CD4-positive, alpha-beta memory T cell (primary cell): ENCODE data around the gene CD180. TPM values are rescaled to one million over a fixed set of nuclear protein-coding genes. Genes with fewer than 3 reads are reported as not detected.

Experiments used
- CTCF ChIA-PET: fragments of 350-600 bp; sonication (Branson Sonifier 250); formaldehyde crosslinking; loops from one replicate; lab custom pipeline; 2021; ENCODE audit warnings: inconsistent platforms; ENCODE audit not compliant: partially characterized antibody; lab: Charles Lee
- POLR2A ChIA-PET: fragments of 350-600 bp; sonication (Branson Sonifier 250); formaldehyde crosslinking; loops from one replicate; lab custom pipeline; 2021; ENCODE audit not compliant: partially characterized antibody; lab: Charles Lee
- DNase-seq, 5 donors: peaks; one replicate each; pipeline versions ENCODE4 v3.0.0 to v3.0.0-alpha.2; 2020 to 2022; ENCODE audit warnings: mixed read lengths in 1 of 5
- H3K27ac ChIP-seq: one replicate; pipeline ENCODE4 v1.7.0; 2013; ENCODE audit warnings: low read depth, low read length
- H3K27me3 ChIP-seq: 2 replicates; pipeline ENCODE4 v1.7.0; 2013; ENCODE audit warnings: mild to moderate bottlenecking, low read length, moderate library complexity; ENCODE audit not compliant: insufficient read depth
- H3K36me3 ChIP-seq: 2 replicates; pipeline ENCODE4 v1.7.0; 2013; ENCODE audit warnings: mild to moderate bottlenecking, low read length, moderate library complexity; ENCODE audit not compliant: insufficient read depth
- H3K4me1 ChIP-seq: 2 replicates; pipeline ENCODE4 v1.7.0; 2013; ENCODE audit warnings: mild to moderate bottlenecking, low read length, moderate library complexity; ENCODE audit not compliant: insufficient read depth
- H3K4me3 ChIP-seq, 2 donors: one replicate each; pipeline ENCODE4 v1.7.0; 2013; ENCODE audit warnings: low read length in 2 of 2, mild to moderate bottlenecking in 1 of 2
- H3K9me3 ChIP-seq, 2 donors: one replicate each; pipeline ENCODE4 v1.7.0; 2013; ENCODE audit warnings: low read length in 2 of 2, control low read depth in 1 of 2; ENCODE audit not compliant: control insufficient read depth in 1 of 2
- H3K27ac Mint-ChIP-seq, 7 donors: one replicate each; pipeline ENCODE4 v1.8.0; 2020 to 2021; ENCODE audit warnings: mixed read lengths in 7 of 7, mild to moderate bottlenecking in 6 of 7, inconsistent platforms in 3 of 7, moderate library complexity in 3 of 7
- H3K27me3 Mint-ChIP-seq, 2 donors: one replicate each; pipeline ENCODE4 v1.8.0; 2020 to 2021; ENCODE audit warnings: mixed read lengths in 2 of 2
- H3K36me3 Mint-ChIP-seq, 2 donors: one replicate each; pipeline ENCODE4 v1.8.0; 2020 to 2021; ENCODE audit warnings: mixed read lengths in 2 of 2, inconsistent platforms in 1 of 2, mild to moderate bottlenecking in 1 of 2
- H3K4me1 Mint-ChIP-seq, 4 donors: one replicate each; pipeline ENCODE4 v1.8.0; 2020 to 2021; ENCODE audit warnings: mixed read lengths in 4 of 4, mild to moderate bottlenecking in 1 of 4
- H3K4me3 Mint-ChIP-seq, 8 donors: one replicate each; pipeline ENCODE4 v1.8.0; 2020 to 2021; ENCODE audit warnings: mixed read lengths in 8 of 8, mild to moderate bottlenecking in 7 of 8, moderate library complexity in 6 of 8, inconsistent platforms in 3 of 8
- H3K9me3 Mint-ChIP-seq, 8 donors: one replicate each; pipeline ENCODE4 v1.8.0; 2020 to 2021; ENCODE audit warnings: mixed read lengths in 8 of 8, mild to moderate bottlenecking in 5 of 8, inconsistent platforms in 3 of 8, moderate library complexity in 1 of 8
- intact Hi-C: fragments of 100-400 bp; cut with micrococcal nuclease; formaldehyde crosslinking; loops from one replicate; pipeline ENCODE4 v1.15.1; 2023
- polyA plus RNA-seq, 2 donors: library from polyadenylated mRNA; unstranded; fragments of 300-500 nt; fragmentation: Illumina TruSeq; gene quantifications; one replicate each; pipeline ENCODE4 v1.2.3, GENCODE V29; 2021
- total RNA-seq, 2 experiments: library from RNA; stranded (reverse); gene quantifications; one replicate each; pipeline ENCODE4 v1.2.3, GENCODE V29; 2021

Gene CD180
- total and polyA plus RNA-seq, 4 experiments from 2014 or later: 0.25 to 0.52 (median 0.50) TPM; not detected in 1

DNA sequence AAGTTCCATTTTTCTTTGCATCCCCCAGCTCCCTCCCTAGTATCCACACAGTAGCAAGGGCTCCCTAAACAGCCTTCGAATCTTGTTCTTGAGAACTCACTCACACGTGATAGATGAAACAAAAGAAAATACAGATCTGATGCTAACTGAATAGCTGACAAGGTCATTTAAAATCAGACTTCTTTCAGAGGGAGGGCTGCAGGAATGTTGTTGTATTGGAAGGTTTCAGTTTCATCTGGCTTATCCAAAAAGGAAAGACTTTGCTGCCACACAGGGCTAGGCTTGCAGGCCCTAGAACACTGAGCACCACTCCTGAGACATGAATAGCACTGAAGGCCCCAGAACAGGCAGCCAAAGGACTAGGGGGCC is 3.2 kb downstream of the CD180 start:
- Histone ChIP-seq H3K9me3 (no peaks in the 10 kb centered on the region), H3K27me3 (no peaks in the 10 kb centered on the region), H3K36me3 (no peaks in the 10 kb centered on the region), H3K4me3 (no peak overlapping the region), H3K4me1 (peaks cover 13% of the 10 kb centered on the region), H3K27ac (no peak overlapping the region)
- POLR2A ChIA-PET: interaction anchor here (0.7 to 1.5 kb wide), 2 partner anchors 14 to 26 kb away, joined by 3 to 5 read pairs; no protein-coding TSS in a partner anchor
- intact Hi-C loops: no loop called here
- Mint-ChIP-seq H3K4me3 (no peak overlapping the region), H3K4me1 (peaks cover 23 to 39% (median 30%) of the 10 kb centered on the region in 4 donors), H3K27me3 (no peaks in the 10 kb centered on the region), H3K36me3 (peaks cover 0 to 2% of the 10 kb centered on the region in 2 donors), H3K27ac (no peak overlapping the region), H3K9me3 (peaks cover 0 to 3% (median 0%) of the 10 kb centered on the region in 8 donors)
- DNase-seq: no peak
- CTCF ChIA-PET: no interaction called here

DNA sequence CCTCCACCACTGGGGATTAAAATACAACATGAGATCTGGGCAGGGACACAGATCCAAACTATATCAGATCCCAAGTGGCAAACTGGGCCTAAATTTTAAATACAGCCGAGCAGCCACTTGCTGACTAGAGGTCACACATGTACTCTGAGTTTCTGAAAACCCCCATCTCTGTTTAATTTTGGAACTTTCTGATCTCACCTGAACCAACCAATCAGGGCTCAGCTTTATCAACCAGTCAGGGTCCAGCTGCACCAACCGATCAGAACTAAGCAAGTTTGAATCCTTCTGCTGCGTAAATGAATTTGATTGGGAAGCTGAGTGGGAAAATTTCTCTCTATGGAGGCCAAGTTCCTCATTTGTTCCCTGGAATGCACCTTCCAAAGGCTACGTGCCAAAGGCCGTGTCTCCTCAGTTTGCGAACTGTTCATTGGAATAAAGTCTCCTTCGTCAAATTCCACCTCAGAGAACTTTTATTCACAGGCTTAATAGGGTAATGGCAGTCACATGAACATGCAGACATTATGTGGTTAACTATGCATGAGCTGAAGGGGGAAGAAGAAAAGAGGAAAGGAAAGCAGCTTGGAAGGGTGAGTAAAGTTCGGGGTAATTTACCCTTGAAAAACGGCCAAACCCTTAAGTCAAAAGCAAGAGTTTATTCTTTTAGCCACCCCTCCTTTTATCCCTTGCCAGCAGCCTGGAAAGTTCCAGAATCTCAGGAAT is 3.7 kb downstream of the CD180 start:
- Mint-ChIP-seq H3K27ac (no peak overlapping the region), H3K4me3 (peak overlapping the region in 1 of 8 donors; percentile 16), H3K27me3 (no peaks in the 10 kb centered on the region), H3K9me3 (peaks cover 0 to 2% (median 0%) of the 10 kb centered on the region in 8 donors), H3K36me3 (no peaks in the 10 kb centered on the region), H3K4me1 (peaks cover 25 to 39% (median 31%) of the 10 kb centered on the region in 4 donors)
- DNase-seq: no peak
- Histone ChIP-seq H3K27me3 (no peaks in the 10 kb centered on the region), H3K4me3 (no peak overlapping the region), H3K36me3 (no peaks in the 10 kb centered on the region), H3K27ac (no peak overlapping the region), H3K4me1 (peaks cover 18% of the 10 kb centered on the region), H3K9me3 (no peaks in the 10 kb centered on the region)
- ChIA-PET POLR2A (interaction anchor here (0.7 to 1.5 kb wide), 2 partner anchors 14 to 25 kb away, joined by 3 to 5 read pairs; no protein-coding TSS in a partner anchor), CTCF (interaction anchor here (1.5 kb wide), 1 partner anchor 26 kb away, joined by 6 read pairs; no protein-coding TSS in a partner anchor)
- intact Hi-C loops: no loop called here

DNA sequence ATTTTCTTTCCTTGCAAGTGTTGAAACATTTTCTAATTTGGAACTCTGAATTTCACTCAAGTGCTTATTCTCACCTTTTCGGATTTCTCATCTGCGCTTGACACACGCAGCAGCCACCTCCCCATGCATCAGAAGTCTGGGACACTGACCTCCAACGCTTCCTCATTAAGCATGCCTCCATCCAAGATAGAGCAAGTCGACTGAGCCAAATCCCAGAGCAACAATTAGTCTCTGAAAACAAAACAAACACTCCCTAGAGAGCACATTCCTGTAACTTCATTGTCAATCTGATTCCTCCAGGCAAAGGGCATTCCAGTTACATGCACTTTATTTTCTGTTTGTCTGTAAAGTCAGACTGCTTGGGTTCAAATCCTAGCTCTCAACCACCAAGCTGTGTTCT is 5.7 kb downstream of the CD180 start:
- Mint-ChIP-seq H3K27ac (peak overlapping the region in 1 of 7 donors; percentile 32), H3K36me3 (no peaks in the 10 kb centered on the region), H3K27me3 (no peaks in the 10 kb centered on the region), H3K4me3 (no peak overlapping the region), H3K4me1 (peaks cover 40 to 56% (median 43%) of the 10 kb centered on the region in 4 donors), H3K9me3 (peaks cover 0 to 2% (median 0%) of the 10 kb centered on the region in 8 donors)
- H3K9me3 ChIP-seq: no peaks in the 10 kb centered on the region
- no peak for DNase-seq
- H3K27me3 ChIP-seq: no peaks in the 10 kb centered on the region
- no peaks in the 10 kb centered on the region for H3K36me3 ChIP-seq
- H3K27ac ChIP-seq: no peak overlapping the region
- ChIA-PET POLR2A (interaction anchor here (0.9 to 1.7 kb wide), 2 partner anchors 12 to 15 kb away, joined by 4 to 5 read pairs; no protein-coding TSS in a partner anchor), CTCF (no interaction called here)
- H3K4me1 ChIP-seq: peaks cover 38% of the 10 kb centered on the region
- no peak overlapping the region for H3K4me3 ChIP-seq
- intact Hi-C loops: no loop called here

DNA sequence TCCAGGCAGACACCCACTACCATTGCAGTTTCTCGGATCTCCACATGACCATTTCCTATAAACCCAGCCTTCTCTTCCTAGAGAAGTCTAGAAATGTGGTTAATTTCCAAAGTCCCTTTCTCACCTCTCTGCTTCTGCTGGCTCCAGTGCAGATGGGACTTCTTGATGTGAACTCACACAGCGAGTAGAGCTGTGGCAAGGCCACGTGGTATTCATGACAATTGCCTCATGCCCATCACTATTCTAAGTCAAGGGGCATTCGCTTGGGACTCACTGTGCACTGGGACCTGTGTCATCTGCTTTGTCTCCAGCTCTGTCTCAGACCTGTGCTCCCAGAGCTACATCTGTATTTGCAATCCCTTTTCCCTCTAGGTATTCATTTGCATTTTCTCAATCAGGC is 6.2 kb downstream of the CD180 start:
- H3K9me3 ChIP-seq: no peaks in the 10 kb centered on the region
- POLR2A ChIA-PET: interaction anchor here (1.7 kb wide), 1 partner anchor 12 kb away, joined by 5 read pairs; no protein-coding TSS in a partner anchor
- peaks cover 38% of the 10 kb centered on the region for H3K4me1 ChIP-seq
- DNase-seq: no peak
- no peak overlapping the region for H3K4me3 ChIP-seq
- no peaks in the 10 kb centered on the region for H3K27me3 Mint-ChIP-seq
- H3K27ac ChIP-seq: no peak overlapping the region
- H3K36me3 Mint-ChIP-seq: no peaks in the 10 kb centered on the region
- no peaks in the 10 kb centered on the region for H3K36me3 ChIP-seq
- H3K27ac Mint-ChIP-seq: no peak overlapping the region
- H3K4me3 Mint-ChIP-seq: no peak overlapping the region
- intact Hi-C loops: no loop called here
- H3K27me3 ChIP-seq: no peaks in the 10 kb centered on the region
- CTCF ChIA-PET: no interaction called here
- H3K9me3 Mint-ChIP-seq: peaks cover 0 to 2% (median 0%) of the 10 kb centered on the region in 8 donors
- peaks cover 37 to 52% (median 41%) of the 10 kb centered on the region in 4 donors for H3K4me1 Mint-ChIP-seq

DNA sequence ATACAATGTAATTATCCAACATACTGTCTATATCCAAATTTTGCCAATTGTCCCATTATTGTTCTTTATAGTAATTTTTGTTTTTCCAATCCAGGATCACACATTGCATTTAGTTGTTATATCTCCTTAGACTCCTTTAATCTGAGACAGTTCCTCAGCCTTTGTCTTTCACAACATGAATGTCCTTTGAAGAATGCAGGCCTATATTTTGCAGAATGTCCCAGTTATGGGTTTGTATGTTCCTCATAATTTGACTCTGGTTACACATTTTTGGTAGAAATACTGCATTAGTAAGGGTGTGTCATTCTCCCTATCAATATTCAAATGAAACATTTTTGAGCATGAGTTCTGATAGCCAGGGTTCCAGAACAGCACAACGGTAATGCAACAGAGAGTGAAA is 6.7 kb downstream of the CD180 start:
- peaks cover 0 to 2% (median 0%) of the 10 kb centered on the region in 8 donors for H3K9me3 Mint-ChIP-seq
- no peaks in the 10 kb centered on the region for H3K9me3 ChIP-seq
- H3K4me3 ChIP-seq: no peak overlapping the region
- H3K36me3 Mint-ChIP-seq: no peaks in the 10 kb centered on the region
- no peak for DNase-seq
- no peaks in the 10 kb centered on the region for H3K27me3 Mint-ChIP-seq
- H3K4me1 ChIP-seq: peaks cover 38% of the 10 kb centered on the region
- peaks cover 40 to 55% (median 41%) of the 10 kb centered on the region in 4 donors for H3K4me1 Mint-ChIP-seq
- POLR2A ChIA-PET: interaction anchor here (0.7 to 2.6 kb wide), 4 partner anchors 8 to 33 kb away, joined by 3 to 30 read pairs (median 10); no protein-coding TSS in a partner anchor
- CTCF ChIA-PET: interaction anchor here (1.1 to 1.7 kb wide), 3 partner anchors 12 to 25 kb away, joined by 3 to 6 read pairs (median 5); no protein-coding TSS in a partner anchor
- no peak overlapping the region for H3K27ac Mint-ChIP-seq
- no peaks in the 10 kb centered on the region for H3K36me3 ChIP-seq
- no peak overlapping the region for H3K4me3 Mint-ChIP-seq
- intact Hi-C loops: no loop called here
- H3K27me3 ChIP-seq: no peaks in the 10 kb centered on the region
- H3K27ac ChIP-seq: no peak overlapping the region

DNA sequence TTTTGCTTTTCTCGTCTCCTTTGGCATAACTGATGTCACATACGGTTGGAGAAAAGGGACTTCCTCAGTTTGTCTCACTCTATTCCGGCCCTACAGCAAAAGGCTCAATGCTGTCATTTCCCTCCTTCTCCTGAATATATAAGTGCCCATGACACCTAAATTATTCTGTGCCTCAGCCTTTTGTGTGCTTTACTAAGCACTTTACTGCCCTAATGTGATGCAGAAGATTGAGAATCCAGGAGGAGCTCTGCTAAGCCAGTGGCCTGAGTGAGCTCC is 7.6 kb downstream of the CD180 start:
- no peak overlapping the region for H3K4me3 ChIP-seq
- H3K27me3 ChIP-seq: no peaks in the 10 kb centered on the region
- H3K27ac Mint-ChIP-seq: peak overlapping the region; percentile 66 to 94 (median 88)
- H3K36me3 Mint-ChIP-seq: no peaks in the 10 kb centered on the region
- H3K27ac ChIP-seq: no peak overlapping the region
- H3K27me3 Mint-ChIP-seq: no peaks in the 10 kb centered on the region
- no peaks in the 10 kb centered on the region for H3K36me3 ChIP-seq
- DNase-seq: no peak
- CTCF ChIA-PET: interaction anchor here (0.6 to 2.0 kb wide), 7 partner anchors 13 to 201 kb away, joined by 3 to 6 read pairs (median 3); no protein-coding TSS in a partner anchor
- intact Hi-C loops: no loop called here
- no peaks in the 10 kb centered on the region for H3K9me3 ChIP-seq
- POLR2A ChIA-PET: interaction anchor here (0.7 to 2.6 kb wide), 7 partner anchors 8 to 28 kb away, joined by 4 to 30 read pairs (median 5); no protein-coding TSS in a partner anchor
- peaks cover 37 to 50% (median 41%) of the 10 kb centered on the region in 4 donors for H3K4me1 Mint-ChIP-seq
- H3K4me1 ChIP-seq: peaks cover 38% of the 10 kb centered on the region
- peaks cover 0 to 2% (median 0%) of the 10 kb centered on the region in 8 donors for H3K9me3 Mint-ChIP-seq
- H3K4me3 Mint-ChIP-seq: peak overlapping the region in 5 of 8 donors; percentile 2 to 75 (median 53)
